AG08396 (cell line): ENCODE results near the gene SEMA4A.
"Not testable (repeated sequence)": the region's sequence is repeated elsewhere in the genome, so short reads cannot be mapped to it uniquely, and the experiment has no call there.

Source experiments
- DNase-seq: peaks from one replicate; pipeline ENCODE4 v3.0.0; 2012; ENCODE audit warnings: low spot score, mixed read lengths

SEMA4A gene

GRCh38 chr1:156153362-156153761 is at the start of gene SEMA4A:
Gene SEMA4A (plus strand): TSS chr1:156153585. CDS start chr1:156154579, 994 bp downstream.
- DNase-seq: no peak

GRCh38 chr1:156104065-156104810 is 49.1 kb upstream of the SEMA4A start:
- DNase-seq: peak; percentile 86

- no peak for DNase-seq
Measured at GRCh38 chr1:156104861-156105832, 48.2 kb upstream of the SEMA4A start.

GRCh38 chr1:156106624-156107488 is 46.5 kb upstream of the SEMA4A start:
- no peak for DNase-seq

- DNase-seq: no peak
Measured at GRCh38 chr1:156108057-156108456, 45.3 kb upstream of the SEMA4A start.

GRCh38 chr1:156108664-156109241 is 44.6 kb upstream of the SEMA4A start:
- no peak for DNase-seq

- DNase-seq: no peak
Measured at GRCh38 chr1:156110252-156110651, 43.1 kb upstream of the SEMA4A start.

GRCh38 chr1:156111355-156111962 is 41.9 kb upstream of the SEMA4A start:
- no peak for DNase-seq

- no peak for DNase-seq
Measured at GRCh38 chr1:156112276-156113137, 40.9 kb upstream of the SEMA4A start.

- no peak for DNase-seq
Measured at GRCh38 chr1:156113282-156113950, 40.0 kb upstream of the SEMA4A start.

GRCh38 chr1:156114101-156114918 is 39.1 kb upstream of the SEMA4A start, which contains the start of gene LMNA:
Gene LMNA (plus strand): TSS chr1:156114711. CDS start chr1:156114919, 208 bp downstream.
- DNase-seq: peak; percentile 92

- DNase-seq: no peak
Measured at GRCh38 chr1:156114919-156115513, 38.4 kb upstream of the SEMA4A start.

GRCh38 chr1:156115514-156116374 is 37.6 kb upstream of the SEMA4A start:
- DNase-seq: no peak

GRCh38 chr1:156116731-156117130 is 36.7 kb upstream of the SEMA4A start:
- DNase-seq: not testable (repeated sequence)

GRCh38 chr1:156117414-156118176 is 35.8 kb upstream of the SEMA4A start:
- DNase-seq: no peak

- no peak for DNase-seq
Measured at GRCh38 chr1:156118177-156118868, 35.1 kb upstream of the SEMA4A start.
